ENCODE measurements around the gene HOXD9. TPM values are rescaled to one million over a fixed set of nuclear protein-coding genes. Genes with fewer than 3 reads are reported as not detected.

HOXD9 gene
- total RNA-seq, 1 donor from 2014 or later = 19.8 TPM

GRCh38 chr2:176152350-176153181 lies 30.0 kb downstream of the HOXD9 start:
- no peak for DNase-seq (ENCODE audit: low spot score)

- DNase-seq (ENCODE audit: low spot score) = no peak
Measured at GRCh38 chr2:176154576-176155252, 32.2 kb downstream of the HOXD9 start.

GRCh38 chr2:176155356-176156044 lies 33.0 kb downstream of the HOXD9 start:
- no peak for DNase-seq (ENCODE audit: low spot score)

GRCh38 chr2:176156301-176156806 lies 33.8 kb downstream of the HOXD9 start:
- no peak for DNase-seq (ENCODE audit: low spot score)

GRCh38 chr2:176156807-176157498 lies 34.4 kb downstream of the HOXD9 start, which contains the start of gene HOXD3:
HOXD3 (plus strand) TSS chr2:176157307; CDS start chr2:176169115, 11,808 bp downstream.
- no peak for DNase-seq (ENCODE audit: low spot score)

- no peak for DNase-seq (ENCODE audit: low spot score)
Measured at GRCh38 chr2:176157499-176158185, 35.1 kb downstream of the HOXD9 start.

- no peak for DNase-seq (ENCODE audit: low spot score)
Measured at GRCh38 chr2:176158186-176158591, 35.7 kb downstream of the HOXD9 start.

GRCh38 chr2:176158855-176159662 lies 36.5 kb downstream of the HOXD9 start:
- DNase-seq (ENCODE audit: low spot score) = no peak

GRCh38 chr2:176159663-176160250 lies 37.2 kb downstream of the HOXD9 start:
- no peak for DNase-seq (ENCODE audit: low spot score)

- DNase-seq (ENCODE audit: low spot score) = no peak
Measured at GRCh38 chr2:176160251-176160985, 37.9 kb downstream of the HOXD9 start.

GRCh38 chr2:176160986-176161824 lies 38.7 kb downstream of the HOXD9 start:
- DNase-seq (ENCODE audit: low spot score) = no peak

GRCh38 chr2:176161825-176162626 lies 39.5 kb downstream of the HOXD9 start:
- DNase-seq (ENCODE audit: low spot score) = no peak

GRCh38 chr2:176162911-176163671 lies 40.6 kb downstream of the HOXD9 start:
- no peak for DNase-seq (ENCODE audit: low spot score)

GRCh38 chr2:176163672-176164056 lies 41.1 kb downstream of the HOXD9 start:
- DNase-seq (ENCODE audit: low spot score) = no peak

GRCh38 chr2:176164201-176164600 lies 41.7 kb downstream of the HOXD9 start:
- DNase-seq (ENCODE audit: low spot score) = no peak

GRCh38 chr2:176164611-176165369 lies 42.3 kb downstream of the HOXD9 start:
- DNase-seq (ENCODE audit: low spot score) = no peak

Data from ureter (tissue), 1 donor.